SU-DHL-6 (cell line): ENCODE measurements around the gene DNM2.

ENCODE experiments used
- CTCF ChIP-seq: fragments of 200-600 bp; sonication (generic); IDR thresholded peaks from one replicate; pipeline ENCODE4 v1.5.1; 2017; ENCODE audit warnings: antibody characterized with exemption, mild to moderate bottlenecking, low read length, moderate library complexity; ENCODE audit not compliant: insufficient read depth, poor library complexity, severe bottlenecking
- EZH2phosphoT487 ChIP-seq: fragments of 200-600 bp; sonication (generic), shearing (Covaris generic); conservative IDR thresholded peaks from 2 replicates; pipeline ENCODE4 v1.6.1; 2018; ENCODE audit warnings: mild to moderate bottlenecking, antibody characterized with exemption, low read length, moderate library complexity, mixed read lengths

GRCh38 chr19:10749435-10750384 lies 31.8 kb downstream of the DNM2 start:
- TF ChIP-seq EZH2phosphoT487, result no peak
- TF ChIP-seq CTCF, result no peak
